ENCODE measurements around the gene PTPRM.

GRCh38 chr18:8080092-8080491, 513.0 kb downstream of the PTPRM start:
- TF ChIP-seq, protein P1, sequence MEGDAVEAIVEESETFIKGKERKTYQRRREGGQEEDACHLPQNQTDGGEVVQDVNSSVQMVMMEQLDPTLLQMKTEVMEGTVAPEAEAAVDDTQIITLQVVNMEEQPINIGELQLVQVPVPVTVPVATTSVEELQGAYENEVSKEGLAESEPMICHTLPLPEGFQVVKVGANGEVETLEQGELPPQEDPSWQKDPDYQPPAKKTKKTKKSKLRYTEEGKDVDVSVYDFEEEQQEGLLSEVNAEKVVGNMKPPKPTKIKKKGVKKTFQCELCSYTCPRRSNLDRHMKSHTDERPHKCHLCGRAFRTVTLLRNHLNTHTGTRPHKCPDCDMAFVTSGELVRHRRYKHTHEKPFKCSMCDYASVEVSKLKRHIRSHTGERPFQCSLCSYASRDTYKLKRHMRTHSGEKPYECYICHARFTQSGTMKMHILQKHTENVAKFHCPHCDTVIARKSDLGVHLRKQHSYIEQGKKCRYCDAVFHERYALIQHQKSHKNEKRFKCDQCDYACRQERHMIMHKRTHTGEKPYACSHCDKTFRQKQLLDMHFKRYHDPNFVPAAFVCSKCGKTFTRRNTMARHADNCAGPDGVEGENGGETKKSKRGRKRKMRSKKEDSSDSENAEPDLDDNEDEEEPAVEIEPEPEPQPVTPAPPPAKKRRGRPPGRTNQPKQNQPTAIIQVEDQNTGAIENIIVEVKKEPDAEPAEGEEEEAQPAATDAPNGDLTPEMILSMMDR (IDR thresholded peaks at IDR 0.05), result no peak
- no peak for TF ChIP-seq TCF7L2 (IDR thresholded peaks at IDR 0.05; ENCODE audit: low read depth, low read length)

All from Panc1 (cell line).